IPS DF 4.7 (cell line): ENCODE data around the gene TMEM178B.

Experiments
- DNase-seq: peaks from one replicate; pipeline ENCODE4 v3.0.0-alpha.2; 2013; ENCODE audit warnings: low spot score; ENCODE audit errors: extremely low read depth

Gene TMEM178B

DNA sequence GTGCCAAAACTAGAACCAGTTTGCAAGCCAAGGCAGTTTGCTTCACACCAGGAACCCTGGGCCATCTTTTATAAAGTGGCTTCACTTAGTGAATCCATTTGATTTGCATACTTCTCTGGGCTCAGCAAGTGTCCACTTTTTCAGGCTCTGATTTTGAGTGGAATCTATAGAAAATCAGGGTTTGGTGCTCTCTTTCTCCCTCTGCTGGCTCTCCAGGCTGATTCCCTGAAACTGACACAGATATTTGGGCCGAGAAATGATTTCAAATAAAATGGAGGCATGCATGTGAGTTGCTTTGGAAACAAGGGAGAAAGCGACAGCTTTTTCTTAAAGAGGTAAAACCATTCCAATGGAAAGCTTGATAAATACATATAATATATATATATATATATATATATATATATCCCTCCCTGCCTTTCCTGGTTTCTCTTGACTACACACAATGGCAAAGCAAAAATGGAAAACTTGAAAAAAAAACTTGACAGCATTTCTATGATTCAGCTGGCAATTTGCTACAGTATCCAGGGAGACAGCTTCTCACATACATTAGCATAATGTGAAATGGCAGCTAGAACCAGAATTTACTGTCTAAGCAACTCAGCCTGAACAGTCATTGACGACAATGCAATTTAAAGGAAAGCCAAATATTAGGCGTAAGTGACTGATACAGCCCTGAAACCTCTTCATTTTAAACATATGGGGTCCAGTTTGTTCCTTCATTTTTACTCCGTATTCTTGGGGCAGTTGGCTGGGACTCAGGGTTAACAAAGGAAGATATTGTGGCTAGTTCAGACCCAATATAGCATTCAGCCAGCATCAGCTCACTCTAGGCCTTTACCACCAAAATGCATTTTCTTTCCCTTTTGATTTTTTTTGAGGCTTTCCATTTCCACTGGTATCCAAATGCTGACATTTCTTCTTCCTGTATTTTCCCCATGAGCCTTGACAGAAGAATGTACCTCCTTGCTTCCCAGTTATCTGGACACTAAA lies 188.5 kb downstream of the TMEM178B start:
- DNase-seq: no peak

DNA sequence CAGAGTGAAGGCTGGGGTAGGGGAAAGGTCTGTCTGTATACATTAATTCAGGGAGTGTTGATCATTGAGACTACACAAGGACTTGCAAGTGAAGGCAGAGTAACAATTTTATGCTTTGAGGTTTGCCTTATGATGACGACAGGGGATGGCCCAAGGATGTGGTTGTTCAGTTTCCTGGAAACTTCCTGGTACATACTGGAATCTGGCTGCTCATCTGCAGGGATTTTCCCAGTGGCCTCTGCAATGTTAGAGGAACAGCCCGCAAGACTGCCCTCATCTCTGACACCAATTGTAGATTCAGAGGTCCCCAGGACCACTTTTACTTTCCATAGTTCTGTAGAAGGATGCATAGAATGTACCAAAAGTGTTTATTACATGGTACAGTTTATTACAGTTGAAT lies 189.6 kb downstream of the TMEM178B start:
- DNase-seq: no peak

DNA sequence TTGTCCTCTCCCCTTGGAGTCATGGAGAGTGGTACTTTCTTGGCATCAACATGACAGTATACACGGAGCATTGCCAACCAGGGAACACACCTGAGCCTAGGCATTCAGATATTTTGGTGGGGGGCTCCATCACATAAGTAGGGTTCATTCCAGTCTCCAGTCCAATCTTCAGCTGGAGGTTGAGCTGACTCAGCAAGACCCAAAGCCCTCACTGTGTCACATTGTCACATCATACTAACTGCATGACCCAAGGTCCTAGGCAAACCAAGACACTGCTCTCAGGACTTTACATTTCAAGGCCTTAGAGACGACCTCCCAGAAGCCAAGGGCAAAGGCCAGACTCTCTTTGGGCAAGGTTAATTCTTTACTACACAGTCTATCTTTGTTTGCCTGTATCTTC lies 190.1 kb downstream of the TMEM178B start:
- DNase-seq: no peak

DNA sequence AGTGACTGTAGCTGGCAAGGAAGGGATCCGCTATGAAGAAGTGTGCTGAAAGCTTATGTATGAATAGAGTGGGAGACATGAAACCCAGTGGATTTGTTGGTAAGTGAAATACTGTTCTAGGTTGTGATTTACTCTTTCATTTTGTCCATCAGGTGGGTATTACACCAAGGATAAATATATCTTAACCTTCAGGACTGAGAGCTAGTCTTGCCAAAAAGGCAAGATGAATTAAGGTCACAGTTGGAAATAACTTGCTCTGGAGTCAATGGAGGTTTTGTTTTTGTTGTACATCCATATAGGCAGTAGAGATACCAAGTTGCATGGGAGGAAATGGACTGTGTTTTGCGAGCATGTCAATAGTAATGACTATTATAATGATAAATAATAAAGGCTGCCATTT lies 190.6 kb downstream of the TMEM178B start:
- no peak for DNase-seq

DNA sequence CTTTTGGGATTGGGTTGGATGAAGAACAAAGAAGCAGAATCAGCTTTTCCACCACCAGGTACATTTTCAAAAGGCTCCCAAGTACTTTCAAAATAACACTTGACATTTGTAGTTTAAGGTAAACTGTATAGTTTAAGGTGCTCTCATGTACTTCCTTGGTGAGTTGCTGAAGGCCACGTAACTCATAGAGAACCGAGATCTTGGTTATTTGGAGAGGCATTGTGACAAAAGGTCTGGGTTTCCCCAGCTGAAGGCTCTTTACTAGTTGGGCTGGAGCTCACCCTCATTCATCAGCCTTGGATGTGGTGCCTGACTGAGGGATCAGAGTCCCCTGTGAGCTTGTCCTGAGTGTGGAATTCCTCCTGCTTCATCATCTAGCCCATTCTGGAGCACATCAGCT lies 191.8 kb downstream of the TMEM178B start:
- DNase-seq: no peak

DNA sequence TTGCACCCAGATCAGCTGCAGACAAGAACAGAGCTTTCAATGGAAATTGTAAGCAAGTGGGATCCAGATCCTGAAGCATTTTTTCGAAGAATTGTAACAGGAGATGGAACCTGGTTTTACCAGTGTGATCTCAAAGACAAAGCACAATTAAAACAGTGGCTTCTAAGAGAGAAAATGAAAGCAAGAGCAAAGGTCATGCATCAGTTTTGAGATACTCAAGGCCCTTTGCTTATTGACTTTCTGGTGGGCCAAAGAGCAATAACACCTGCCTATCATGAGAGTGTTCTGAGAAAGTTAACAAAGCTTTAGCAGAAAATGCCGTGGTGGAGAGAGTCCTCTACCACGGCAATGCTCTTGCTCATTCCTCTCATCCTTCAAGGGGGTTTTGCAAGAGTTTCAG lies 194.8 kb downstream of the TMEM178B start:
- no peak for DNase-seq

DNA sequence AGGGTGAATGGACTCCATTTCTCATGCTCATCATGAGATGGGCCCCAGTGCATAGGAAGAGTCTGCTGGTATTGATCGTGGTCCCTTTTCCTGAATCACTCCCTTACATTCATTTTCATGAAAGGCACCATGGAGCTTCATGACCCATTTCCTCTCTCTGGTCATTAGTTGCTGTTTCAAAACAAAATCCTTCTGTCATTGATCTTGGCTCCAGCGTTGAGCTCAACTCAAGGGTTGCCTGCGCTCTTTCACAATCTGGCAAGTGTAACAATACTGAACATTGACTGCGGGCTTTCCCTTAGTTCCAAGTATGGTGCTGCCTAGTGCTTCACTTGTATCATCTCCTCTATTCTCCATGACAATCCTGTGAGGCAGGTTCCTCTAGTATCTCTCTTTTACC lies 197.6 kb downstream of the TMEM178B start:
- DNase-seq: no peak

DNA sequence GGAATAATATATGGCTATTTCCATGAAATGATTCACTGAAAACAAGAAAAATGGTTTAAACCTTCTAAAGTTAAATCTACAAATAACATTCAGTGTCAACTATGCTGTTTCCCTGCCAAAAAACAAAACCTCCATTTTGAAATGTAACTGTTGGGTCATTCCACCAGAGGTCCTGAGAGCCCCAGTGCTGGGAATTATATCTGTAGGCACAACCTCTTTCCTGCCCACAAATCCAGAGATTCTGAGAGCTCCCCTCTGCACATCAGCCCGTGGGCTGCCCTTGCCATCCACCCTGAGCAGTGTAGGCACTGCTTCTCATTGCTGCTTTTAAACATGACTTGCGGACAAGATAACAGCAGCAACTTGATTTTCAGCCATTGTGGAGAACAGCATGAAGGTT lies 198.6 kb downstream of the TMEM178B start:
- DNase-seq: no peak

DNA sequence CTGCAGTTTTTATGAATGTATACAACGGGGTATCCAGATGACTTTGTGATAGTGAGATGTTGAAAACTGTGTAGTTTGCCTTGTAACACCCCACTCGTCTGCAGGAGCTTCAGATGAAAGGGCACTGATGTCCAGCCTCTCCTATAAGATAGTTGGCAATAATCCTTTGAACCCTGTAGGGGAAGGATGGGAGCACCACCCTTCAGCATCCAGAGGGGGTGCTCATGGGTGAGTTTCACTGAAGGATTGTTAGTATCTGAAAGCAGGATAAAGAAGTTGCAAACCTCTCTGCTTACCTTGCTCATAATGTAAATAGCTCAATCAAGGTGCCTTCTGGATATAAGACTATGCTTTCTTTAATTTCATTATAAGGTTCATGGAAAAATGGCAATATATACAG lies 201.5 kb downstream of the TMEM178B start:
- no peak for DNase-seq

DNA sequence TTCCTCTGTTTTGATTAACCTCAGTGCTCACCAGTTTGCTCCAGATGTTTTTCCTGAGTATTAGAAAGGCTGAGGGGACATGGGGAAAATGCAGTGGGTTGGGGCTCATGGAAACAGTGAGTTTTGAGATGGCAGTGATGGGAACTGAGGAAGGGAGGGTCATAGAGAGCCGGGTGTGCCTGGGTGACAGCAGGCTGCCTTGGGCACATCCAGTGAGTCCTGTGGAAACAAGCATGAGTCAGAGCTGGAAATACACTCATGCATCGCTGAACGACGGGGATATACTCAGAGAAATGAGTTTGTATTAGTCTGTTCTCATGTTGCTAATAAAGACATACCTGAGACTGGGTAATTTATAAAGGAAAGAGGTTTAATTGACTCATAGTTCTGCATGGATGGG lies 202.2 kb downstream of the TMEM178B start:
- DNase-seq: no peak

DNA sequence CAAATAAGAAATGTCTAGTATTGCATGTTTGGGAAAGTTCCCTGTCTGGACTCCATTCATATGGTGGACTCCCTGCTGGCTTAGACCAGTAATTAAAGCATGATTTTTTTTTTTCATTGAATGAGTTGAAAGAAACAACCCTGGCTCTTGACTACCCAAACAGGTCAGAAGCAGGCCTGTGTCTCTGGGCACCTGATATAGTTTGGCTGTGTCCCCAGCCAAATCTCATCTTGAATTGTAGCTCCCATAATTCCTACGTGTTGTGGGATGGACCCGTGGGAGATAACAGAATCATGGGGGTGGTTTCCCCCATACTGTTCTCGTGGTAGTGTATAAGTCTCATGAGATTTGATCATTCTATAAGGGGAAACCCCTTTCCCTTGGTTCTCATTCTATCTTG lies 206.2 kb downstream of the TMEM178B start:
- DNase-seq: no peak

DNA sequence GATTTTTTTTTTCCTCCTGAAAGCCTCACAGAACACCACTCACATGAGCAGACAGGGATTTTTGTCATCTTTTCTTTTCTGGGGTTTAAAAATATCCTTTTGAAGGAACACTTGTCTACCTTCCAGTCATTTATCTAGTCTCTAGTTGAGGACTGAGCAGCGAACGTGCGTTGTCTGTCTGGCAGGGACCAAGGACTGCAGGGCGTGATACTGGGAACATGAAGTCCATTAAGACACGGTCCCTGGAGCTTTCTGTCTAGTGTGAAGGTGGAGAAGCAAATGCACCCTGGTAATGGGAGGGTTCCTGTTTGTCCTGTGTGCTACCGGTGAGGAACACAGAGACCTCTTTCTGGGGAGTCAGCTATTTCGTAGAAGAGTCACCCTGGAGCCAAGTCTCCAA lies 207.4 kb downstream of the TMEM178B start:
- DNase-seq: no peak

DNA sequence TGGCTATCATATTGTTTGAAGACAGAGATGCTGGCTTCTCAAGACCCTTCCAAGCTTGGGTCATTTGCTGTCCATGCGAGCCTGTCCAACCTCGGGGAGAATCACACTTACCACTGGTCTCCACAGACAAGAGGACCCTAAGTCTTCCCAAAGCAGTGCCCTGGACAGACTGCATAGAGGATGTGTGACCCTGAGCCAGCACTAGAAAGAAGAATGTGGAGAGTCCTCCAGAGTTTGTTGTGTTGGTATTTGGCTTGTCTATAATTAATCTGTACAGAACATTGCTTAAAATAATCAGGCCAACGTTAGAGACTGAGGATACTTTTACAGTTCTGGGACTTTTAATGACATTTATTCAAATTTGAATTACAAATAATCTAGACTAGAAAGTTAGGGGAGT lies 212.7 kb downstream of the TMEM178B start:
- DNase-seq: no peak

DNA sequence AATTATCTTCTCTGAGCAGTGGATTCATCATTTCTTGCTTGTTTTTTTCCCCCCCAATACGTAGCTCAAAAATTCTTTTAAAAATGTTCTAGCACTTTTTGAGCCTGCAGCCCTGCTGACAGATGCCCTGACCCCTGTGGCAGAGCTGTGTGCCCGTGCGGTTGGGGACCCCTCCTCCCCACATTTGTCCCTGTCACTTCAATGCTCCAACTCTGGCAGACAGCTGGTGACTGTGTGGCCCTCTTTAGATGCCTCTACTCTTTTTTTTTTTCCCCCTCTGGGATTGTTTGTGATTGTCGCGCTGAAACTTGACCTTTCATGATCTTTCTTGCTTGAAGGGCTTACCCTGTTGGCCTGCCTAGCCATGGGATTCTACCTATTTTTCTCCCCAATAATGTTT lies 214.1 kb downstream of the TMEM178B start:
- no peak for DNase-seq

DNA sequence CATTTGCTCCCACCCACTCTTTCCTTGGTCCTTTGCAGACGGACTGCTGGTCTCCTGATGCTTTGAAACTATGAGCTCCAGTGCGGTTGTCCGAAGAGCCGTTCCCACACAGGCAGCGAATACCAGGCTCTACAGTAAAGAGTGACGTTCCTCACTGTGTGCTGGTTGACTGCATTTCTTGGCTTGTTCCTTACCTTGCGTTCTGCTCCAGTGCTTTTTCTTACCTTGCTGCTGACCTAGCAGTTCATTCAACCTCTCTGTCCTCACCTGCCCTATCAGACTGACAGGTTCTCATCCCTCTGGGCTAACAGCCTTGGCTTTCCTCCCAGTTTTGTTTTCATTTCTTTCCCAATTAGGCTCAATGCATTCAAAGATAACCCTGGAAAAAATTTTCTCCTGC lies 214.8 kb downstream of the TMEM178B start:
- no peak for DNase-seq

DNA sequence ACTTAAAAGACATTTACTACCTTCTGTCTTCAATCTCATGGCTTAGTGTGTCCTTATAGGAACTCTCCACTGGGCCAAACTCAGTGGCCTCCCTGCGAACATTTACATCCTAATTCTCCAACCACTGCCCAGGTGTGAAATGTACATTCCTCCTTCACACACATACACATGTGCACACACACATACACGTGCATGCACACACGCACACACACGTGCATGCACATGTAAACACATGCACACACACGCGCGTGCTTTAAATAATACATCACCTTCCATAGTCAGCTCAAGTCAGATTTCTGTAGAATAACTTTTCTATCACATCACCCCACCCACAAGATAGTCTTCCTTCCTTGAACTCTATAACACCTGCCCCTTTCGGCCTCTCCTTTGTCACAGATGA lies 216.5 kb downstream of the TMEM178B start:
- no peak for DNase-seq

DNA sequence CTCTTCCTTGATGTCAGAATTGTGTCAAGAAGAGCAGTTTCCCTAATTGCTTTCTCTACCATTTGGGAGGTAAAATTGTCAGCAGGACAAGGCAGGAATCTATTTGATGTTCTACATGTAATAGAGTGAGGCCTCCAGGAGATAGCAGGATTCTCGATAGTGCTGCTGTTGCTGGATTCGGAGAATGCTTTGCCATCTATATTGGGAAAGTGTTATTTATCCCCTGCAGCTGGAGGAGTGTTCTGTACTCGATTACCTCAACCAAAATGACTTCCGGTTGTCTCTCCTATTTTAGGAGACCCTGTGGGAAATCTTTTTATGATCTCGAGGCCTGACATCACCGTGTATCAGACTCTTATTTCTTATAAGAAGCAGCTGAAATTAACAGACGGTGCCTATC lies 217.1 kb downstream of the TMEM178B start:
- no peak for DNase-seq

DNA sequence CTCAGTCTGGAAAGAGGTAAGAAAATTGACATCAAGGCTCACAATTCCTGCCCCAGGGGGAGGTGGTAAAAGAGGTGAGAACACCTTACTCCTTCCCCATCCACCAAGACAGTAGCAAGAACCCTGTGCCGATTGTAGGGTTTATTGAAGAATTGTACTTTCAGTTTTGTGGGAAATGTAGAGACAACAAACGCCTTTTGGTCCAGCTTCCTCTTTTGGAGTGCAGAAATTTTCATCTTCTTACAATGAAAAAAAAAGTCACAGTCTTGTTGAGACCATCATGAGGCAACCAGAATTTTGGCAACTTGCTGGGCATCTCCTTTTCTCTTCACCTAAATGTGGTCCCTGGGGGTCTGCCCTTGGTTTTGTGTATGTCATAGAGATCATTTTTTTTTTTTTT lies 217.7 kb downstream of the TMEM178B start:
- no peak for DNase-seq

DNA sequence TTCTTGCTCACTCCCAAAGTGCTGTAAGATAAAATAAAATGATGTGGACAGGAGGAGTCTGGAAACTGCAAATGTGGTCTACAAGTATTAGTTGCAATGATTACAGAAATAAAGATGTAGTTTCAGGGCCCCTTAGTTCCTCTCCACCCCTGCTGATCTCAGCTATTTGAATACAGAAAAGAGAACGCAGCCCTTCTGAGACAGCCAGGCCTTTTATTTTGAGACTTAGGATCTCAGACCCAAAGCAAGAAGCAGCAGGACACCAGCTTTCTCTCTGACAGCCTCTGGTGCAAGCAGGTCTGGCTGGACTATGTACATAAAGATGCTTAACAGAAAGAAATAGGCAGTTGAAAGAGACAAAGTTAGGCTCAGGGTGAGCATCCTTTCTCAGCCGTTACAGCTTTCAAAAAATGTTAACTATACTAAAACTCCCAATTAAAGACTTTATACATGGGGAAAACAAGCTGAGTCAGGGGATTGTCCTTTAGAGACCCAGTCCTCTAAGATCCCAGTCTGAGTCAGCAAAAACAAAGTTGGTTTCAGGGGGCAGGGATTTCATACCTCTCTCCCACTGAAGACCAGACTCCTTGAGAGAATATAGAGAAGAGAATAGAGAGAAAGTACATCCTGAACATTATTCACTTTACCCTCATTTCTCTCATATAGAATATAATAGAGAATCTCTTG lies 220.4 kb downstream of the TMEM178B start:
- no peak for DNase-seq

DNA sequence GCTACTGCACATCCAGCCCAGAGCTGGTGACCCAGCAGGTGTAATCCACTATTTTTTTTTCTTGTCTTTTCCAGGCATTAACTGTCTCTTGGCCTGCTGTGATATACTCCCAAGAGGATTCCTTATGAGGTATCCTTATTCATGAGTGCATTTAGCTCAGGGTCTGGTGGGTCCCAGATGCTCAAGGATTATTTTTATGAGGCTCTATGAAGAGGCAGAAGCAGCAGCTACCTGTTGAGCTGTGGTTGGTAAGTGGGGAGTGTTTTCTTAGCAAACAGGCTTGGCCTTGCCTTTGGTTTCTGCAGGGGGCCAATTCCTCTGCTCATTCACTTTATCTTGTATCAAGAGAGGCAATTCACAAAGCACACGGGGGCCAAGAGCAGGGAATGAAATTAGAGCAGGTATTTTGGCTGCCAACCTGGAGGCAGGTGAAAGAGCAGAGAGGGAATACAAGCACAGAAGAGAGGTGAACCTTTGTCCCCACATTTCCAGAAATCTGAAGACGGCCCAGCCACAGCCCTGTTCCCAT lies 221.6 kb downstream of the TMEM178B start:
- no peak for DNase-seq

DNA sequence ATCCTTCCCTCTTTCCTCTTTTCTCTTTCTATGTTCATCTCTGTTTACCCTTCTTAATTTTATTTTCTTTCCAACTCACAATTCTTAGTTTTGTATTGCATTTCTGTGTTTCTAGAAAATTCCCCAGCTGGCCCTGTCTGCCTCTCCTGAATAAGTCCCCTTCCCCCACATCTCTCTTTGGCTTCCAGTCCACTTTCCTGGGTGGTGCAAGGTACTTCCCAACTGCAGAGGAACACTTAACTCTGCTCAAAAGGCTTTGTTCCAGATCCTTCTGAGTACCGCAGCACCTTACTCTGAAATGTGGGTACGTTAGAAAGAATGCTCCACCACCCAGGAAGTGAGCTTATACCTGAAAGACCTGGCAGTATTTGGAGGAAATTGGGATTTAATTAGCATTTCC lies 227.0 kb downstream of the TMEM178B start:
- no peak for DNase-seq

DNA sequence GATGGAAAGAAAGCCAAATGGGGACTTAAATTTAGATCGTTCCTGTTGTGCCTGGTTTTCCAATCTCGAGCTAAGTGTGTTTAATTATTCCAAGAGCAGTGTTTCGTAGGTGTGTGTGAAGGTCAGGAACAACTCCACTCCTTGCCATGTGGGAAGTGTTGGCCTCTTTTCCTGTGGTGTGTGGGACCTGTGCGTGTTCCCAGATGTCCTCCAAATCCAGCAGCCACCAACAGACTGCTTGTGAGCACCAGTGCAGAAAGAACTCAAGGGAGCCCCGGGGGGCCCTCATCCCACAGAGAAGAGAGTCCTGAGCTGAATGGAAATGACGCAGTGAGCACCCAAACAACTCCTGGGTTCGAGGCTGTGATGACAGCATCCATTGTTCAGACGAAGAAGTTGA lies 227.7 kb downstream of the TMEM178B start:
- DNase-seq: no peak

DNA sequence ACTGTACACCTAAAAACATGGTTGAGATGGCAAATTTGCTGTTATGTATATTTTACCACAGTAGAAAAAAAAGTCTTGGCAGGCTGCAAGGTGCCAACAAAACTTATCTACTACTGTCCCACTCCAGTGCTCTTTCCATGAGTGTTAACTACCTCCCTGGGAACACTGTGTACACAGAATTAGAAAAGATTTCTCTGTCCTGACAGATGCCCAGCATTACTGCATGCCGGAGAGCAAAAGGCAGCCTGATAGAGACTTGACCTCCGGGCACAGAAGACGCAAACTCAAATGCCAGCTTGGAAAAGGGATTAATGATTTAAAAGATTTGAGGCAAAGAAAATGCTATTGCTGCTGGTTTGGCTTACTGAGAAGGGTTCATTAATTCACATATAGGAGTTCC lies 228.8 kb downstream of the TMEM178B start:
- no peak for DNase-seq
